ENCODE data around the gene METTL21C. TPM values are rescaled to one million over a fixed set of nuclear protein-coding genes. Genes with fewer than 3 reads are reported as not detected.

The METTL21C gene
- total RNA-seq, 1 experiment from 2014 or later = not detected

GRCh38 chr13:102680133-102680717, 14.6 kb downstream of the METTL21C start:
- POLR2A ChIA-PET (ENCODE audit: unreplicated experiment) = no interaction called here
- H3K36me3 ChIP-seq (ENCODE audit: low read depth, low read length) = peaks cover 7% of the 10 kb centered on the region; the same call in 1 of the 2 replicates
- no peak overlapping the region for H3K4me3 ChIP-seq (ENCODE audit: low read length)
- H4K20me1 ChIP-seq (ENCODE audit: low read length) = no peaks in the 10 kb centered on the region
- TF ChIP-seq EZH2 (IDR thresholded peaks at IDR 0.05; ENCODE audit: low read length, unreplicated experiment) = no peak
- no peak for TF ChIP-seq CTCF (conservative IDR thresholded peaks at IDR 0.05; ENCODE audit: low read depth, low read length)
- no peak for TF ChIP-seq EZH2phosphoT487 (IDR thresholded peaks at IDR 0.05; ENCODE audit: borderline replicate concordance, low read length)
- H3F3A ChIP-seq (ENCODE audit: low read length, unreplicated experiment) = no peaks in the 10 kb centered on the region
- no peaks in the 10 kb centered on the region for H3K9me2 ChIP-seq (replicated peaks; ENCODE audit: low read length)
- H3K79me2 ChIP-seq (ENCODE audit: low read length) = no peaks in the 10 kb centered on the region
- H3K4me2 ChIP-seq (ENCODE audit: low read length) = no peak overlapping the region
- no peaks in the 10 kb centered on the region for H3K4me1 ChIP-seq (ENCODE audit: insufficient read depth, low read length)
- H3K9ac ChIP-seq (ENCODE audit: low read length) = no peak overlapping the region
- ATAC-seq (no peak), DNase-seq (no peak)
- CTCF ChIA-PET = no interaction called here
- no peak overlapping the region for H2AFZ ChIP-seq (ENCODE audit: low read length)
- intact Hi-C loops (cut with micrococcal nuclease) = no loop called here
- H3K27ac ChIP-seq (ENCODE audit: low read length) = no peak overlapping the region
- H3K9me3 ChIP-seq (ENCODE audit: low read length) = no peaks in the 10 kb centered on the region
- no peaks in the 10 kb centered on the region for H3K27me3 ChIP-seq (ENCODE audit: low read length)
- no TSS peak for BruUV-seq (replicated peaks)

GRCh38 chr13:102679449-102680132, 15.3 kb downstream of the METTL21C start:
- Histone ChIP-seq H3F3A (ENCODE audit: low read length, unreplicated experiment) (no peaks in the 10 kb centered on the region), H3K9ac (ENCODE audit: low read length) (no peak overlapping the region), H3K9me2 (replicated peaks; ENCODE audit: low read length) (no peaks in the 10 kb centered on the region), H3K9me3 (ENCODE audit: low read length) (no peaks in the 10 kb centered on the region), H3K4me3 (ENCODE audit: low read length) (no peak overlapping the region), H4K20me1 (ENCODE audit: low read length) (no peaks in the 10 kb centered on the region), H3K27me3 (ENCODE audit: low read length) (no peaks in the 10 kb centered on the region), H3K27ac (ENCODE audit: low read length) (no peak overlapping the region), H3K79me2 (ENCODE audit: low read length) (no peaks in the 10 kb centered on the region), H3K4me1 (ENCODE audit: insufficient read depth, low read length) (no peaks in the 10 kb centered on the region), H3K4me2 (ENCODE audit: low read length) (no peak overlapping the region), H3K36me3 (ENCODE audit: low read depth, low read length) (peaks cover 7% of the 10 kb centered on the region; the same call in 1 of the 2 replicates), H2AFZ (ENCODE audit: low read length) (no peak overlapping the region)
- intact Hi-C loops (cut with micrococcal nuclease) = no loop called here
- DNase-seq (no peak), ATAC-seq (no peak)
- no TSS peak for BruUV-seq (replicated peaks)
- TF ChIP-seq EZH2 (IDR thresholded peaks at IDR 0.05; ENCODE audit: low read length, unreplicated experiment) (no peak), CTCF (conservative IDR thresholded peaks at IDR 0.05; ENCODE audit: low read depth, low read length) (no peak), EZH2phosphoT487 (IDR thresholded peaks at IDR 0.05; ENCODE audit: borderline replicate concordance, low read length) (no peak)
- CTCF ChIA-PET = no interaction called here
- POLR2A ChIA-PET (ENCODE audit: unreplicated experiment) = no interaction called here

Measured in PC-3 (cell line).